Fibroblast of lung (primary cell): ENCODE data around the gene SPPL2B.

Experiments
- CTCF ChIP-seq, 2 donors: IDR thresholded peaks in 1 of 2; conservative IDR thresholded peaks in 1 of 2; 1 replicate in 1 of 2; 2 replicates in 1 of 2; pipeline ENCODE4 v1.5.1; 2011 to 2012; ENCODE audit warnings: low read length in 2 of 2, control low read depth in 1 of 2, inconsistent platforms in 1 of 2, low read depth in 1 of 2, mild to moderate bottlenecking in 1 of 2
- EZH2 ChIP-seq: IDR thresholded peaks from 2 replicates; pipeline ENCODE4 v1.5.1; 2012; ENCODE audit warnings: low read length, control low read depth, mild to moderate bottlenecking; ENCODE audit errors: missing control alignments

- TF ChIP-seq CTCF (conservative IDR thresholded peaks at IDR 0.05 in 1 of 2, IDR thresholded peaks at IDR 0.05 in 1 of 2; ENCODE audit: low read depth in 1 of 2, low read length in 2 of 2) (no peak), EZH2 (no peak)
These were observed 18.6 kb upstream of the SPPL2B start for GRCh38 chr19:2309734-2310362.
